HG02678 (cell line): Measurements from ENCODE around the gene P2RX4.
"Not testable (repeated sequence)": the region's sequence is repeated elsewhere in the genome, so short reads cannot be mapped to it uniquely, and the experiment has no call there.

Experiments used
- ATAC-seq: cut with Tn5 transposase; IDR thresholded peaks from one replicate; pipeline ENCODE4 v1.9.1; 2021; ENCODE audit warnings: mild to moderate bottlenecking, moderate library complexity; ENCODE audit not compliant: unreplicated experiment

The P2RX4 gene

GRCh38 chr12:121188227-121188626 lies 21.7 kb upstream of the P2RX4 start:
- no peak for ATAC-seq

DNA sequence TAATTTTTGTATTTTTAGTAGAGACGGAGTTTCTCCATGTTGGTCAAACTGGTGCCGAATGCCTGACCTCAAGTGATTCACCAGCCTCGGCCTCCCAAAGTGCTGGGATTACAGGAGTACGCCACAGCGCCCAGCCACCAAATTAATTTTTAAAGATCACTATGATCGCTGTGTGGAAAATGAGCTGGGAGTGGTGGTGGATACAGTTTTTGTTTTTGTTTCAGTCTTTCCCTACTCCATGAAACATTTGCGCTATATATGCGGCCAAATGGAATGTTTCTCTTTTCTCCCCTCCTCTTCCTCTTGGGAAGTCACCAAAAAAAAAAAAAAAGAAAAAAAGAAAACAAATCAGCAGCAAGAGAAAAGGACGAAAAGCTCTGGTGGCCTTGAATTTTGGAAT lies 20.8 kb upstream of the P2RX4 start:
- no peak for ATAC-seq

DNA sequence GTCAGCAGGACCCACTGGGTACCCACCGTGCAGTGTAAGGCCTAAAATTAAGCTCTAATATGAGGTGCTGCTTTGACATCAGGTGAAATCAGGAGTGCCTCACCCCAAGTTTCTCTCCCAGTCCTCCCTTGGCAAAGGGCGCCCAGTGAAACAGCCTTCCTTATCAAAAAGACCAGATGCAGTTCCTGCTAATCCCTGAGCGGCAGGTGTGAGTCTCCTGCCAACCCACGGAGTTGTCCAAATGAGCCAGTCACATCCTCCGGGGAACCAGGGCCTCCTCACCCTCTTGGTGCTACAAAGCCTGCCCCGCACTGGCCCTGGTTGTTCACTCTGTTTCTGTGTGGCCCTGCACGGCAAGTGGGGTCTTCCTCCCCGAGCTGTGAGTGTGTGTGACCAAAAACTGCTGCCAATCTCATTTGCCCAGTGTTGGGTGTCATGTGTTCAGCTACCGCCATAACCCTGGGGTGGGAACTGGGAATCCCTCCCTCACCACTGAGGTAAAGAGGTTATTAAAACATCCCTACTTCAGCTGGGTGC lies 20.2 kb upstream of the P2RX4 start:
- ATAC-seq, result no peak

DNA sequence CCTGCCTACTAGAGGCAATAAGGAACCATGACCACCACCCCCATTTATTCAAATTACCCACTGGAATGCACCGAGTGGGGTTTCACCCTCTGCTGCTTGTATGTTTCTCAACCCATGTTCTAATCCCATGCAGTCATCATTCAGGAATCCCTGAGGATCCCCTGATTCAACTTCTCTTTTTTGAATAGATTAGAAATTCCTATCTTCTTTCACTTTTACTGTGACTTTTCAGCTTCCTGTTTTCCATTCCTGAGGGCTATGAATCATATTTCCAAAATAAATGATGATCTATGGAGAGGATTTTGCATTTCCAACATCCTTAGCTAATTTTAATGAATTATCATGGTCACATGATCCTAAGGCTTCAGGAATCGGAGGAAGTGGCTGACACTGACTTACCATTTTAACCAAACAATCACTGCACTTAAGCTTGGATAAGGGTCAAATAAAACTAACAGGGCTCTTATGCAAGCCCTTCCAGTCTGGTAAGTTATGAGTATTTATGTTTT lies 19.4 kb upstream of the P2RX4 start:
- ATAC-seq, result no peak

- no peak for ATAC-seq
Measured at GRCh38 chr12:121191151-121191550, 18.8 kb upstream of the P2RX4 start.

DNA sequence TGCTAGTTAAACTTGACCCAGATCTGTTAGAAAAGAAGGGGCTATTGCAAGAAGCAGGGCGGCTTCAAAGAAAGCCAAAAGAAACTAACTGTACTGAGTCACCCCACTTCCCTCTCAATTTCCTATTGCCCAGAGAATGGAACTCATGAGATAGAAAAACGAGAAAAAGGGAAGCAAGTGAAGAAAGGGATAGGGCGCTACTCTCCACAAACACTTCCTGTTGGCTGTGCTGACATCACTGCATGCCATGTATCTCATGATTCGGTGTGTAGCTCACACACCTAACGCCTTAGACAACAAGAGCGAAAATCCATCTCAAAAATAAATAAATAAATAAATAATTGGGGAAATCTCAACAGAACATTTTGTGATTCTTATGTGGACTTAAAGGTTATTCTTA lies 13.0 kb upstream of the P2RX4 start:
- no peak for ATAC-seq

- ATAC-seq, result no peak
Measured at GRCh38 chr12:121198949-121199348, 11.0 kb upstream of the P2RX4 start.

DNA sequence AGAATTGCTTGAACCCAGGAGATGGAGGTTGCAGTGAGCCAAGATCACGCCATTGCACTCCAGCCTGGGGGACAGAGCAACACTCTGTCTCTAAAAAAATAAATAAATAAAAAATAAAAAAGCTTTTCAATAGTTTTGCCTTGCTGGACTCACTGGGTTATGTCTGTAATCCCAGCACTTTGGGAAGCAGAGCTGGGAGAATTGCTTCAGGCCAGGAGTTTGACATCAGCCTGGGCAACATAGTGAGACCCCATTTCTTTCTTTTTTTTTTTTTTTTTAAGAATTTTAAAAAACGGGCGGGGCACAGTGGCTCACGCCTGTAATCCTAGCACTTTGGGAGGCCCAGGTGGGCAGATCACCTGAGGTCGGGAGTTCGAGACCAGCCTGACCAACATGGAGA lies 8.8 kb upstream of the P2RX4 start:
- not testable (repeated sequence) for ATAC-seq

- no peak for ATAC-seq
Measured at GRCh38 chr12:121202407-121203355, 7.2 kb upstream of the P2RX4 start.

DNA sequence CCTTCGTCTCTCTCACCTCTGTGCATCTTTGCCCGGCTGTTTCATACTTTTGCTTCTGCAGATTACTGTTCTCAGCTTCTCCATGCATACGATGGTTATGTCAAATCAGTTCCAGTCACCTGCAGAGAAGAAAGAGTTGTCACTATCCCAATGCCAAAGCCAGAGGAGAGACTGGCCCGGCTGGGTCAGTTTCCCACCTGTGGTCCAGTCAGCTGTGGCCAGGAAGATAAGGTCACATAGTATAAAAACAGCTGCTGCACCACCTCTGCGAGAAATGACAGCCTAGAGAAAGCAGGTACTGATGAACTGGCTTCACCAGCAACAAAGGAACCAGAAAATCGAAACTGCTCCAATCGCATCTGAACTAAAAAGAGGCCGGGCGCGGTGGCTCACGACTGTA lies 6.4 kb upstream of the P2RX4 start:
- ATAC-seq, result no peak

DNA sequence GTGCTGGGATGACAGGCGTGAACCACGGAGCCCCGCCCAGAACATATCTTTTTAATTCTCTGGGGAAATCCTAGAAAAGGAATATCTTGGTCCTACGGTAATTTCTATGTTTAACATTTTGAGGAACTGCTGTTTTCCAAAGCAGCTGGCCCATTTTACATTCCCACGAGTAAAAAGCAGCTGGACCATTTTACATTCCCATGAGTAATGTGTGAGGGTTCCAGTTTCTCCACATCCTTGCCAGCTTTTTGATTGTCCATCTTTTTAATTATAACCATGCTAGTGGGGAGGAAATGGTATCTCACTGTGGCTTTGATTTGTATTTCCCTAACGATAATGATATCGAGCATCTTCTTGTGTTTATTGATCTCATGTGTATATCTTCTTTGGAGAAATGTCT lies 4.4 kb upstream of the P2RX4 start:
- no peak for ATAC-seq

DNA sequence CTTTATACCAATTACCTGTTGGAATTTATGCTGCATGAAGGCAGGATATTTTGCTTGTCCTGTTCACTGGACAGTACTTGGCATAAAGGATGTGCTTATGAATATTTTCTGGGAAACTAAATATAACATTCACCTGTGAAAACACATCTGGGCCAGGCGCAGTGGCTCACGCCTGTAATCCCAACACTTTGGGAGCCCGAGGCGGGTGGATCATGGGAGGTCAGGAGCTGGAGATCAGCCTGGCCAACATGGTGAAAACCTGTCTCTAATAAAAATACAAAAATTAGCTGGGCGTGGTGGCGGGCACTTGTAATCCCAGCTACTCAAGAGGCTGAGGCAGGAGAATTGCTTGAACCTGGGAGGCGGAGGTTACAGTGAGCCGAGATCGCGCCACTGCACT lies 1.4 kb upstream of the P2RX4 start:
- ATAC-seq, result not testable (repeated sequence)

DNA sequence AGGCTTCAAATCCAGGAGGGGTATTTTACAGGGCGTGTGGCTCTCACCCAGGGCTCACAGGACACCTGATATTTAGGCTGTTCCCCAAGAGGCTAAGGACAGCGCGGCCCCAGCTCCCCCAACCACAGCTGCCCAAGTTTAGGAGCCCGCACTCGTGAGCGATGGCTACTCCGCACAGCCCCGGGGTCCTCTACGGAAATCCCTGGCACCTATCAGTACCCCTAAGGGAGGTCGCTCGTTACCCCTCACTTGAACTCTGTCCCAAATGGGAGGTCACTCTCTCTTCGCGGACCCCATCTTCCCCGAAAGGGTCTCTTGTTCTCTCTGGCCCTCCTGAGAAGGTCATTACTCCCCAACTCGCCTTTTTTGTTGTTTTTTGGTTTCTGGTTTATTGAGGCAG lies 708 bp upstream of the P2RX4 start:
- no peak for ATAC-seq

DNA sequence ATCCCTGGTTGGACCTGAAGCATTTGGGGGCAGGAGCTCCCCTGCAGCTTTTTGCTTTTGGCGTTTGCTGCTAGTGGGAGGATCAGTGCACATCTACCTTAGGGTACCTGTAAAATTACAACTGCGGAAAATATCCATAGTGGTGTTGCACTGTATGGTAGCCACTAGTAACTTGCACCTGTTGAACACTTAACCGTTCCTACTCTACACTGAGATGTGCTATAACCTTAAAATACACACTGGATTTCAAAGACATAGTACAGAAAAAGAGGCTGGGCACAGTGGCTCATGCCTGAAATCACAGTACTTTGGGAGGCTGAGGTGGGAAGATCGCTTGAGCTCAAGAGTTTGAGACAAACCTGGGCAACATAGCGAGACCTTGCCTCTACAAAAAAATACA lies 2.9 kb downstream of the P2RX4 start:
- no peak for ATAC-seq

- no peak for ATAC-seq
Measured at GRCh38 chr12:121214166-121214777, 4.3 kb downstream of the P2RX4 start.

- ATAC-seq, result no peak
Measured at GRCh38 chr12:121214855-121215745, 5.2 kb downstream of the P2RX4 start.

DNA sequence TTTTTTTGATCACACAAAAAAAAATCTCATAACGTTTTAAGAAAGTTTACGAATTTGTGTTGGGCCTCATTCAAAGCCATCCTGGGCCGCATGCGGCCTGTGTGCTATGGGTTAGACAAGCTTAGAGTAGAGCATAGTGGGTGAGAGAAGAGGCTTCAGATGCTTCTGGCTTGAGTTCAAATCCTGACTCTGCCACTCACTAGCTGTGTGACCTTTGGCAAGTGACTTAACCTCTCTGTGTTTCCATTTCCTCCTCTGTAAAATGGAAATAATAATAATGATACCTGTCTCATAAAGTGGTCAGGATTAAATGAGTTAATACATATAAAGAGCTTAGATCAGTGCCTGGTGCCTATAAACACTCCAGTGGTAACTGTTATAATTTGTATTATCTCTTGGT lies 6.2 kb downstream of the P2RX4 start:
- no peak for ATAC-seq

DNA sequence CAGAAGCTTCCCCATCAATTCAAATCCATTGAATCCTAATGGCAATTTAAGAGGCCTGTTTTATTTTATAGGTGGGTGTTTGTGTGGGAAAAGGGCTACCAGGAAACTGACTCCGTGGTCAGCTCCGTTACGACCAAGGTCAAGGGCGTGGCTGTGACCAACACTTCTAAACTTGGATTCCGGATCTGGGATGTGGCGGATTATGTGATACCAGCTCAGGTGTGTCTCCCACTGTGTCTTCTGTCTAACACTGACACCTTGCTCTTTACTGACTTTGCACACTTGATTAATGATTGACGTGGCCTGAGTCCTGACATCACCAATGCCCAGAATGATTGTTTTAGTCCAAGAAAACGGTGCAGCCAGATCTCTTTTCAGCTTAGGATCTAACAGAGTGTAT lies 7.1 kb downstream of the P2RX4 start:
- ATAC-seq, result no peak

DNA sequence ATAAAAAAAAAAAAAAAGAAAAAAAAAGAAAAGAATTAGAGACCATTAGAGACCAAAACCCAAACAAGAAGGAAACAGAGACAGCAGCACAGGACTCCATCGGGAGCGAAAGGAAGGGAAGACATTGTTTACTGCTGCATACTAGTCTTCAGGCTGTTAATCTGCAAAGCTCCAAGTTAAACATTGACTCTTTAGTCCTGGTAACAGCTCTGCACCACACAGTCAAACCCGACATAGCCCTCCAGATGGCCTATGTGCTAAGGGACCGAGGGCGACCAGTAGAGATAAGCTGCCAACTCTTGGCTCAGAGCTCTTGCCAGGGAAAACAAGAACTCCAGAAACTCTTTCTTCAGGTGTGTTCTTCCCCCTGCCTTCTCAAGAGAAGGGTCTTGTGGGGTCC lies 7.8 kb downstream of the P2RX4 start:
- ATAC-seq, result no peak

- ATAC-seq, result no peak
Measured at GRCh38 chr12:121218588-121219352, 8.8 kb downstream of the P2RX4 start.
